Eye (tissue), 1 donor: ENCODE data around the gene FOXI3.
"Not testable (repeated sequence)": the region's sequence is repeated elsewhere in the genome, so short reads cannot be mapped to it uniquely, and the experiment has no call there.

Experiments used
- DNase-seq: peaks from one replicate; pipeline ENCODE4 v3.0.0-alpha.2; 2015

The FOXI3 gene

GRCh38 chr2:88437010-88437409 is 15.5 kb downstream of the FOXI3 start:
- DNase-seq, result no peak

- no peak for DNase-seq
Measured at GRCh38 chr2:88429929-88430328, 22.6 kb downstream of the FOXI3 start.

GRCh38 chr2:88423733-88424132 is 28.8 kb downstream of the FOXI3 start:
- DNase-seq, result no peak

- DNase-seq, result not testable (repeated sequence)
Measured at GRCh38 chr2:88419051-88419450, 33.4 kb downstream of the FOXI3 start.

- DNase-seq, result peak; percentile 37
Measured at GRCh38 chr2:88416016-88416663, 36.4 kb downstream of the FOXI3 start.

GRCh38 chr2:88408870-88409269 is 43.6 kb downstream of the FOXI3 start:
- DNase-seq, result not testable (repeated sequence)

DNA sequence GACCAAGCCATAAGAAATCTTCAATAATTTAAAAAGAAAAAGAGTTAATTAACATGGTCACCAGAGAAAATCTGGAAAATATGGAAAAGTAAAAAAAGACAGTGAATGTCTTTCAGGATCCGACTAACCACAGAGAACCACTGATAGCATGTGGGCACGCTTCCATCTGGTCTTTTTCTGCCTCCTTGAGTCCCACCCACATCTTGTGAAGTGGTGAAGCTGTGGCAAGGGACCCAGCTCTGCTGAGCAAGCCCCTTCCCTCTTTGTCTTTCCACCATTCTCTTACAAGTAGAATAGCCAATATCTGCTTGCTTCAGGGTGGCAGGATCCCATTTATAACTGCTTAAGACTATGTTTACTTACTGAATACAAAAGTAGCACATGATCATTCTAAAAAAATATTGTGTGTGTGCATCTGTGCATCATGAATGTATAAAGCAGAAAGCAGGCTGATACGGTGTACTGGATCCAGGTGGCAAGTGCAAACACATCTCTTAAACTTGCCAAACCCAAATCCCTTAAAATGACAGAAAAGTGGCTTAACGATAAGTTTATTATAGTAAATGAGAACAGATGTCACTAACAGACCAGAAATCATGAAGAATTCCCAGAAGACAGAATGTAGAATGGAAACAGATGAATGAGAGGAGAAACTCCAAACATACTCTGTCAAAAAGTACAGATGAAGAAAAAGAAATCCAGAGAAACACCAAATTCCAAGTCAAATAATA is 52.3 kb downstream of the FOXI3 start:
- DNase-seq, result no peak

DNA sequence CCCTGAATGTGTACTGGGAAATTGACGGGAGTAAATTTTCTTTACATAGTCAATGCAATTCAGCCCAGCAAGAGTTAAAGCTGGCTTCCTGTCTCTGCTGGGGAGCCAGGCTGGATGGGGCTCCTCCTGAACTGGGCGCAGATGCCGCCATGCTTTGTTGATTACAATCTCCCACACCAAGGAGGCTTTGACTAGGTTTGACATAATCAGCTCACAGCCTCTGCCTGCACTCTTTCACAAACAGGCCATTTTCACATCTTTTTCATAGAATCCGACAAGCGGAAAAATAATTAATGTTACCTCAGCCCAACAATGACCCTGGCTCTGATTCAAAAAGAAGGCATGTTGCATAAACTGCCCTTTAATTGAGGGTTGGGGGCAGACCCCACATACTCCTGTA is 54.3 kb downstream of the FOXI3 start:
- peak; percentile 96 for DNase-seq
